Hepatocyte (in vitro differentiated cells): ENCODE measurements around the gene LDLRAD3.

ENCODE experiments used
- EZH2 ChIP-seq: fragments of 200-600 bp; sonication (generic); IDR thresholded peaks from 2 replicates; pipeline ENCODE4 v1.6.1; 2016; ENCODE audit warnings: antibody characterized with exemption, mild to moderate bottlenecking, borderline replicate concordance
- EZH2phosphoT487 ChIP-seq: fragments of 200-600 bp; sonication (generic); IDR thresholded peaks from one replicate; pipeline ENCODE4 v1.6.1; 2018; ENCODE audit warnings: antibody characterized with exemption, mild to moderate bottlenecking, low read depth, moderate library complexity; ENCODE audit not compliant: unreplicated experiment, severe bottlenecking
- TF ChIP-seq, protein P1 (sequence below): fragments of 200-600 bp; sonication (generic); IDR thresholded peaks from 2 replicates; pipeline ENCODE4 v1.5.1; 2016; ENCODE audit warnings: antibody characterized with exemption, mild to moderate bottlenecking; ENCODE audit not compliant: poor library complexity

DNA sequence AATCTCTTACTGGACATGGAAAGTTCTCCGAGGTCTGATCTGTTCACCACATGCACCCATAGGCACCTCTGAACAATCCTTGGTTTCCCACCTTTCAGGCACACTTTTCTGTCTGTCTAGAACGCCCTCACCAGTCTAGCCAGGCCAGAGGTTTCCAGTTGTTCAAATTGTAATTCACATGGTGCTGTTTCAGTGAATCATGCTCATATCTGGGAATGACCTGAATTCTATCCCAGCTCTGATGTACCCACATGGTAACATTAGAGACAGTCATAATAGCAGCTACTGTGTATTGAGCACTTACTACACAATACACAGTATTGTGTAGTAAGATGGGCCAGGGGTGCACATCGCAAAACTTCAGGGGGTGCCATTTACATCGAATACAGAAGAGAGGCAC, 207.1 kb downstream of the LDLRAD3 start:
- TF ChIP-seq, protein P1, sequence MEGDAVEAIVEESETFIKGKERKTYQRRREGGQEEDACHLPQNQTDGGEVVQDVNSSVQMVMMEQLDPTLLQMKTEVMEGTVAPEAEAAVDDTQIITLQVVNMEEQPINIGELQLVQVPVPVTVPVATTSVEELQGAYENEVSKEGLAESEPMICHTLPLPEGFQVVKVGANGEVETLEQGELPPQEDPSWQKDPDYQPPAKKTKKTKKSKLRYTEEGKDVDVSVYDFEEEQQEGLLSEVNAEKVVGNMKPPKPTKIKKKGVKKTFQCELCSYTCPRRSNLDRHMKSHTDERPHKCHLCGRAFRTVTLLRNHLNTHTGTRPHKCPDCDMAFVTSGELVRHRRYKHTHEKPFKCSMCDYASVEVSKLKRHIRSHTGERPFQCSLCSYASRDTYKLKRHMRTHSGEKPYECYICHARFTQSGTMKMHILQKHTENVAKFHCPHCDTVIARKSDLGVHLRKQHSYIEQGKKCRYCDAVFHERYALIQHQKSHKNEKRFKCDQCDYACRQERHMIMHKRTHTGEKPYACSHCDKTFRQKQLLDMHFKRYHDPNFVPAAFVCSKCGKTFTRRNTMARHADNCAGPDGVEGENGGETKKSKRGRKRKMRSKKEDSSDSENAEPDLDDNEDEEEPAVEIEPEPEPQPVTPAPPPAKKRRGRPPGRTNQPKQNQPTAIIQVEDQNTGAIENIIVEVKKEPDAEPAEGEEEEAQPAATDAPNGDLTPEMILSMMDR: no peak
- TF ChIP-seq EZH2 (no peak), EZH2phosphoT487 (no peak)
